RKO (cell line): ENCODE data around the gene PRDM2.
"Not testable (repeated sequence)": the region's sequence is repeated elsewhere in the genome, so short reads cannot be mapped to it uniquely, and the experiment has no call there.

Experiments used
- DNase-seq: peaks from one replicate; pipeline ENCODE4 v3.0.0-alpha.2; 2016; ENCODE audit warnings: low spot score

PRDM2 gene, protein sequence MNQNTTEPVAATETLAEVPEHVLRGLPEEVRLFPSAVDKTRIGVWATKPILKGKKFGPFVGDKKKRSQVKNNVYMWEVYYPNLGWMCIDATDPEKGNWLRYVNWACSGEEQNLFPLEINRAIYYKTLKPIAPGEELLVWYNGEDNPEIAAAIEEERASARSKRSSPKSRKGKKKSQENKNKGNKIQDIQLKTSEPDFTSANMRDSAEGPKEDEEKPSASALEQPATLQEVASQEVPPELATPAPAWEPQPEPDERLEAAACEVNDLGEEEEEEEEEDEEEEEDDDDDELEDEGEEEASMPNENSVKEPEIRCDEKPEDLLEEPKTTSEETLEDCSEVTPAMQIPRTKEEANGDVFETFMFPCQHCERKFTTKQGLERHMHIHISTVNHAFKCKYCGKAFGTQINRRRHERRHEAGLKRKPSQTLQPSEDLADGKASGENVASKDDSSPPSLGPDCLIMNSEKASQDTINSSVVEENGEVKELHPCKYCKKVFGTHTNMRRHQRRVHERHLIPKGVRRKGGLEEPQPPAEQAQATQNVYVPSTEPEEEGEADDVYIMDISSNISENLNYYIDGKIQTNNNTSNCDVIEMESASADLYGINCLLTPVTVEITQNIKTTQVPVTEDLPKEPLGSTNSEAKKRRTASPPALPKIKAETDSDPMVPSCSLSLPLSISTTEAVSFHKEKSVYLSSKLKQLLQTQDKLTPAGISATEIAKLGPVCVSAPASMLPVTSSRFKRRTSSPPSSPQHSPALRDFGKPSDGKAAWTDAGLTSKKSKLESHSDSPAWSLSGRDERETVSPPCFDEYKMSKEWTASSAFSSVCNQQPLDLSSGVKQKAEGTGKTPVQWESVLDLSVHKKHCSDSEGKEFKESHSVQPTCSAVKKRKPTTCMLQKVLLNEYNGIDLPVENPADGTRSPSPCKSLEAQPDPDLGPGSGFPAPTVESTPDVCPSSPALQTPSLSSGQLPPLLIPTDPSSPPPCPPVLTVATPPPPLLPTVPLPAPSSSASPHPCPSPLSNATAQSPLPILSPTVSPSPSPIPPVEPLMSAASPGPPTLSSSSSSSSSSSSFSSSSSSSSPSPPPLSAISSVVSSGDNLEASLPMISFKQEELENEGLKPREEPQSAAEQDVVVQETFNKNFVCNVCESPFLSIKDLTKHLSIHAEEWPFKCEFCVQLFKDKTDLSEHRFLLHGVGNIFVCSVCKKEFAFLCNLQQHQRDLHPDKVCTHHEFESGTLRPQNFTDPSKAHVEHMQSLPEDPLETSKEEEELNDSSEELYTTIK (N-terminal part only)

GRCh38 chr1:13699936-13700520 lies at the start of gene PRDM2:
Gene PRDM2, plus strand, starts transcription at chr1:13700188. Its CDS starts 15,418 bp downstream, at chr1:13715606.
- no peak for DNase-seq

GRCh38 chr1:13651279-13651678 lies 48.7 kb upstream of the PRDM2 start:
- no peak for DNase-seq

DNA sequence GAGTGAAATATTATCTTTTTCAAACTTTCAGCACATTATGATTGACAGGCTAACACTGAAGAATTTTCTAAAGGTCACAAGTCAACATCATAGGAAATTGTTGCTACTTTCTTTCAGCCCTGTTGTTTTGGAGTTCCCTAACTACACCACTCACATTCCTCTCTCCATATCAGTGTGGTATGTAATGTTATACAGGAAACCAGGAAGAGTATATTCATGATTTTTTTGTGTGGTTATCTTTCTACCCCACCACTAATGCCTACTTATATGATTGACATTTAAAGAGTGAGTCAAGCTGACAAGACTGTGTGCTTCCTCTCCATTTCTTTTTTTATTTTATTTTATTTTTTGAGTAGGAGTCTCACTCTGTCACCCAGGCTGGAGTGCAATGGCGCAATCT lies 47.8 kb upstream of the PRDM2 start:
- DNase-seq = no peak

DNA sequence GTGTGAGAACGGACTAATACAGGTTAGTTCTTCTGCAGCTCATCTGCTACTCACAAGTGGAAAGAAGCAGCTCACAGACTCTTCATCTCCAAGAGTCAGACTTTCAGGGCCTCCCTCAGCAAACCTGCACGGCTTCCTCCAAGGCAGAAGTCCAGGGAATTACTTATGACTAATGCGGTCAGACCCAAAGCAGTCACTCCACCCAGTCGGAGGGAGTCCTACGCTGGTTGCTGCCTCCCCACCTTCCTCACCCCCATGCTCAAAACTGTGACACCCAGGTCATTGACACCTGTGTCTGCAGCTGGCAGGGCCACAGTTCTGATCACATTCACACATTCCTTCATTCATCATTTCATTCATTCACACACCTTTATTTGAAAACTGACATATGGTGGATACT lies 38.4 kb upstream of the PRDM2 start:
- DNase-seq = no peak

- DNase-seq = no peak
Measured at GRCh38 chr1:13662493-13662892, 37.5 kb upstream of the PRDM2 start.

- DNase-seq = no peak
Measured at GRCh38 chr1:13663969-13664368, 36.0 kb upstream of the PRDM2 start.

DNA sequence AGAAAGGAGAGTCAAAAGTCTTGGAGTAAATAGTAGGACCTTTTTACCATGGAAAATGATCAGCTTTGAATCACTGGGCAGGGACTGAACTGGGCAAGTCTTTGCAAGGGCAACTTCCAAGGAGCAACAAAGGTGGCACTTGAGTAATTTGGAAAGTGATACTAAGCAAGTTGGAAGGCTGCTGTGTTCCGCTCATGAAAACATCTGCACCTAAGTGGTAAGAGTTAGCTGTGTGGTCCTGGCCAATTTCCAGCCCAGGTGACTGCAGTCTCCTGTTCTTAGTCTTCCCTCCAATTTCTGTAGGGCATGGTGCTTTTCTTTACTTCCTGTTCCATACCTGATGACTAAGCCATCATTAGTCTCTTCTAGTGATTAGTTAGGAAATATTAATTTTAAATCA lies 35.5 kb upstream of the PRDM2 start:
- no peak for DNase-seq

GRCh38 chr1:13666317-13666716 lies 33.7 kb upstream of the PRDM2 start:
- DNase-seq = no peak

GRCh38 chr1:13667691-13668090 lies 32.3 kb upstream of the PRDM2 start:
- DNase-seq = no peak

- DNase-seq = no peak
Measured at GRCh38 chr1:13674377-13674776, 25.6 kb upstream of the PRDM2 start.

DNA sequence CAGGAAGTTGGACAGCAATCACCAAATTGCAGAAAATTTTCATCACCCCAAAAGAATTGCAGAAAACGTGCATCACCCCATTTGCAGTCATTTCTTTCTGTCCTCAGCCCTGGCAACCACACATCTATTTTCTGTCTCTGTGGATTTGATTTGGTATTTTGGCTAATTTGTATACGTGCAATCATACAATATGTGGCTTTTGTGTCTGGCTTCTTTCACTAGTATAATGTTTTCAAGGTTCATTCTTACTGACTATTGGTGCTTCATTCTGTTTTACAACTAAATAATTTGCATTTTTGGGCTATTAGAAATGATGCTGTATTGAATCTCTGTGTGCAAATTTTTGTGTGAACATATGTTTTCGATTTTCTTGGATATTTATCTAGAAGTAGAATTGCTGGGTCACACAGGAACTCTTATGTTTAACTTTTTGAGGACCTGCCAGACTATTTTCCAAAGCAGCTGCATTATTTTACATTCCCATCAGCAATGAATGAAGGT lies 24.8 kb upstream of the PRDM2 start:
- DNase-seq = no peak

DNA sequence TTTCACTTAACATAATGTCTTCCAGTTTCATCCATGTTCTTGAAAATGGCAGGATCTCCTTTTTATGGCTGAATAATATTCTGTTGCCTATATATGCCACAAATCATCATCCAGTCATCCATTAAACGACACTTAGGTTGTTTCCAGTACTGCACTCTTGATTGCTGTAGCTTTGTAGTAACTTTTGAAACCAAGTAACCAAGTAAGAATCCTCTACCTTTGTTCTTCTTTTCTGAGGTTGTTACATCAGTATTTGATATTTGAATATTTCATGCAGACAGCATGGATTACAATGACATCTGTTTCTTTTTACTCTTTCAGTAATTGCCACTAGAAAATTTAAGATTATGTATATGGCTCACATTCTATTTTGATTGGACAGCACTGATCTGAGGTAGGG lies 22.1 kb upstream of the PRDM2 start:
- DNase-seq = no peak

DNA sequence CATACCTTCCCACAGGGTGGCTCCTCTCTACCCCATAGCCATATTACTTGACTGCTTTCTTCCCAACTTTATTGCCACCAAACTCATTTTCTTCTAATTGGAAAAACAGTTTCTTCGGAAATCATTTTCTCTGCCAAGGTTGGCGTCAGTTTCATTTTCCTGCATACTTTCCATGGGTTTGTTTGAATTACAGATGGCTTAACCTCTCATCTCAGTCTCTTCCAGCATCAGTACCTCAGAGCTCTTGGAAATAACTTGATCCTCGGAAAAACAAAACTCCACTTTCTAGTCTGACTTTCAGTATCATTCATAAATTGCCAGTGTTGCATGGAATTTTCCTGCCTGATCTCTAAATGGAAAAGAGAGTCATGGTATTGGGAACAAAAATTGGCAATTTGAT lies 20.3 kb upstream of the PRDM2 start:
- no peak for DNase-seq

DNA sequence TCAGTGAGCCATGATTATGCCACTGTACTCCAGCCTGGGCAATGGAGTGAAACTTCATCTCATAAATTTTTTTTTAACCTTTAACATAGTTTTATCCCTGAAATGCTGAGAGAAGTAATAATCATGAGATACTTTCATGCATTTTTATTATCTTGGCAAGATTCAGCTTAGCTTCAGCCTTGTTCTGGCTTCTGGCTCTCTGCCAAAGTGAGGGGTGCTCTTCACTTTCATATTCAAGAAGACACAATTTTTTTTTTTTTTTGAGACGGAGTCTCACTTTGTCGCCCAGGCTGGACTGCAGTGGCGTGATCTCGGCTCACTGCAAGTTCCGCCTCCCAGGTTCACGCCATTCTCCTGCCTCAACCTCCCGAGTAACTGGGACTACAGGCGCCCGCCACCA lies 19.4 kb upstream of the PRDM2 start:
- DNase-seq = not testable (repeated sequence)

DNA sequence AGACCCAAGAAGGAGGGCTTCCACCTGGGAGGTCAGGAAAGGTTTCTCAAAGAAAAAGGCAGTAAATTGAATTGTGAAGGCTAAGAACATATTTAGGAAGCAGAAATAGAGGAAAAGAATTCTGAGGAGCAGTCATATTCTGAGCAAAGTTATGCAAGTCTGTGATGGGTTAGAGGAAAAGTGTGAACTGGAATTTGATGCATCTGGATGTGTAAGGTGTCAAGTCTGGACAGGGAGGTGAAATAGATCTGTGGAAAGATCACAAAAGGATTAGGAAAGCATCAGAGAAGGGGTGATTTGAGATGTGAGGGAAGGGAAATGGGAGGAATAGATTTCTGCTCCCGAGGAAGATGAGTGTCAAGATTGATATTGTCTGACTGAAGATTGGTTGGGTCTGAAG lies 18.1 kb upstream of the PRDM2 start:
- DNase-seq = no peak

GRCh38 chr1:13682444-13682843 lies 17.5 kb upstream of the PRDM2 start:
- no peak for DNase-seq

DNA sequence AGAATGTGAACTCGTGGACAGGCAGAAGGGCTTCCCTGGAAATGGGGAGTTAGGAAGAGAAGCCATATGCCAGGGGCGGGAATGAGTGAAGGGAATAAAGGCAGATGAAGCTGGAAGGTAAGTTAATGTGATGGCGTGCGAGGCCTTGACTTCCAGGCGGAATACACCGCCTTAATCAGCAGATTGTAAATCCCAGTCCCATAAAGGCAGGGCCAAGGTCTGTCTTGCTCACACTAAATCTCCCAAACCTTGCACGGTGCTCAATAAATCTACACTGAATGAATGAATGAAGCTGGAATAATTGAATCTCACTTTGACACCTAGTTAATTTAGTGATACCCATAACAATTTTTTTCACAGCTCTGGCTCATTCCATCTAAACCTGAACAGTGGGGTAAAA lies 16.8 kb upstream of the PRDM2 start:
- DNase-seq = no peak

GRCh38 chr1:13687151-13687715 lies 12.8 kb upstream of the PRDM2 start:
- DNase-seq = no peak

GRCh38 chr1:13693094-13693493 lies 6.9 kb upstream of the PRDM2 start:
- not testable (repeated sequence) for DNase-seq

- DNase-seq = no peak
Measured at GRCh38 chr1:13694886-13695684, 4.9 kb upstream of the PRDM2 start.

- DNase-seq = no peak
Measured at GRCh38 chr1:13697738-13698137, 2.2 kb upstream of the PRDM2 start.
